Activated CD8-positive, alpha-beta T cell treated with anti-CD3 and anti-CD28 coated beads, Interleukin-2, amount 10 ng/mL, durations not matched to agents 7 days and 5 days (primary cell): ENCODE data around the gene LRRC14B. TPM values are rescaled to one million over a fixed set of nuclear protein-coding genes. Genes with fewer than 3 reads are reported as not detected.
"Not testable (repeated sequence)": the region's sequence is repeated elsewhere in the genome, so short reads cannot be mapped to it uniquely, and the experiment has no call there.

ENCODE experiments used
- ATAC-seq: fragments of 150-1000 bp; cut with Tn5 transposase; one replicate; pipeline ENCODE4 v1.10.0; 2021; ENCODE audit warnings: moderate library complexity
- CTCF ChIA-PET: fragments of 350-600 bp; sonication (Branson Sonifier 250); formaldehyde crosslinking; loops from one replicate; lab custom pipeline; 2021; ENCODE audit warnings: antibody characterized with exemption; lab: Charles Lee
- POLR2A ChIA-PET: fragments of 350-600 bp; sonication (Branson Sonifier 250); formaldehyde crosslinking; loops from one replicate; lab custom pipeline; 2021; ENCODE audit warnings: antibody characterized with exemption; lab: Charles Lee
- DNase-seq: peaks from one replicate; pipeline ENCODE4 v3.0.0-alpha.2; 2020
- H3K27ac Mint-ChIP-seq: one replicate; pipeline ENCODE4 v1.8.0; 2021; ENCODE audit warnings: mild to moderate bottlenecking, mixed read lengths
- H3K27me3 Mint-ChIP-seq: one replicate; pipeline ENCODE4 v1.8.0; 2021; ENCODE audit warnings: low read depth, mixed read lengths
- H3K36me3 Mint-ChIP-seq: one replicate; pipeline ENCODE4 v1.8.0; 2021; ENCODE audit warnings: low read depth, mixed read lengths
- H3K4me1 Mint-ChIP-seq: one replicate; pipeline ENCODE4 v1.8.0; 2021; ENCODE audit warnings: low read depth, mixed read lengths
- H3K4me3 Mint-ChIP-seq: one replicate; pipeline ENCODE4 v1.8.0; 2021; ENCODE audit warnings: mild to moderate bottlenecking, mixed read lengths
- H3K9me3 Mint-ChIP-seq: one replicate; pipeline ENCODE4 v1.8.0; 2022; ENCODE audit warnings: mixed read lengths; ENCODE audit not compliant: insufficient read depth
- total RNA-seq, 2 experiments: library from RNA; stranded (reverse); gene quantifications; one replicate each; pipeline ENCODE4 v1.2.3, GENCODE V29; 2021

Gene LRRC14B
- total RNA-seq, 2 experiments from 2014 or later, result not detected

- DNase-seq, H3K4me3 Mint-ChIP-seq, H3K9me3 Mint-ChIP-seq, ATAC-seq, H3K27me3 Mint-ChIP-seq, H3K27ac Mint-ChIP-seq, CTCF ChIA-PET, POLR2A ChIA-PET: not testable (repeated sequence)
- peaks cover 77% of the 10 kb centered on the region for H3K36me3 Mint-ChIP-seq
- H3K4me1 Mint-ChIP-seq, result peaks cover 21% of the 10 kb centered on the region
Measured at GRCh38 chr5:241045-241669, 49.9 kb downstream of the LRRC14B start.

DNA sequence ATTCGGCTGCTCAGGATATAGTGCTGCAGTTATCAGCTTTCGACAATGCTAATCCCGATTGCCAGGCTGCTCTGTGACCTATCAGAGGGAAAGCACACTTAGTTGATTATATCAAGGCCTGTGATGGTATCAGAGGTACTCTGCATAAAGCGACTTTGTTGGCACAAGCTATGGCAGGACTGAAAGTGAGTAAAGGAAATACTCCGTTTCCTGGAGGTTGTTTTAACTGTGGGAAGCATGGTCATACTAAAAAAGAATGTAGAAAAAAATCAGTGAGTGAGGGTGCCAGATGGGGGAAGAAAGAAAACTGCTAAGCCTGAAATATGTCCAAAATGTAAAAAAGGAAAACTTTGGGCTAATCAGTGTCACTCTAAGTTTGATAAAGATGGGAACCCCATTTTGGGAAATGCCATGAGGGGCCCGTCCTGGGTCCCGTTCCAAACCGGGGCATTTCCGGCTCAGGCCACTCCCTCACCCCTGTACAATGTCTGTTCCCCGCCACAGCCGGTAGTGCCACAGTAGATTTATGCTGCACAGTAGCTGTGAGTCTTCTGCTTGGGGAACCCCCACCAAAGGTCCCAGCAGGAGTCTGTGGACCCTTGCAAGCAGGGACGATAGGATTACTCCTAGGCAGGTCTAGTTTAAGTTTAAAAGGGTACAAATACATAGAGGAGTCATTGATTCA is 52.5 kb downstream of the LRRC14B start:
- Mint-ChIP-seq H3K36me3 (peaks cover 84% of the 10 kb centered on the region), H3K4me1 (peaks cover 21% of the 10 kb centered on the region), H3K27ac (peak overlapping the region; percentile 76)
- peak; percentile 47 for DNase-seq
- H3K27me3 Mint-ChIP-seq, ATAC-seq, CTCF ChIA-PET, H3K4me3 Mint-ChIP-seq, H3K9me3 Mint-ChIP-seq: not testable (repeated sequence)
- POLR2A ChIA-PET, result interaction anchor here (1.1 kb wide), 1 partner anchor 25 kb away, joined by 3 read pairs; the partner anchor contains the start of gene SDHA

DNA sequence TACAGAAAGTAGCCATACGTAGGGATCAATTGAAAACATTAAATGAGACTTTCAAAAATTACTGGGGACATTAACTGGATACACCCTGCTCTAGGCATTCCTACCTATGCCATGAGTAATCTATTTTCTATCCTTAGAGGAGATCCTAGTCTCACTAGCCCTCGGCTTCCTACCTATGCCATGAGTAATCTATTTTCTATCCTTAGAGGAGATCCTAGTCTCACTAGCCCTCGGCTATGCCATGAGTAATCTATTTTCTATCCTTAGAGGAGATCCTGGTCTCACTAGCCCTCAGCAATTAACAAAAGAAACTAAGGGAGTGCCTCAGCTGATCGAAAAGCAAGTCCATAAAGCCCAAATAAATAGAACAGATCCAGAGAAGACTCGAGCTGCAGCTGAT is 54.4 kb downstream of the LRRC14B start:
- POLR2A ChIA-PET, ATAC-seq, H3K9me3 Mint-ChIP-seq, H3K27ac Mint-ChIP-seq, DNase-seq, H3K27me3 Mint-ChIP-seq, H3K4me3 Mint-ChIP-seq: not testable (repeated sequence)
- CTCF ChIA-PET, result interaction anchor here (1.6 kb wide), 1 partner anchor 41 kb away, joined by 3 read pairs; no protein-coding TSS in a partner anchor
- peaks cover 89% of the 10 kb centered on the region for H3K36me3 Mint-ChIP-seq
- H3K4me1 Mint-ChIP-seq, result peaks cover 21% of the 10 kb centered on the region

Other genes with a start within 250 kb of the LRRC14B start
- not detected for gene PLEKHG4B, start 99.3 kb upstream of the LRRC14B start, total RNA-seq
- 1 to 10 TPM; 5.3 to 6.8 TPM for gene CCDC127, start 26.7 kb downstream of the LRRC14B start, total RNA-seq
- 100 to 1,000 TPM; 145 to 152 TPM for gene SDHA, start 26.8 kb downstream of the LRRC14B start, total RNA-seq
- 100 to 1,000 TPM in 1 of 2 experiments, 10 to 100 TPM in 1; 96.1 to 101 TPM for gene PDCD6, start 80.2 kb downstream of the LRRC14B start, total RNA-seq
- gene AHRR, start 130.2 kb downstream of the LRRC14B start, total RNA-seq, result 10 to 100 TPM; 56.1 to 57.2 TPM